ENCODE measurements around the gene GART.

DNA sequence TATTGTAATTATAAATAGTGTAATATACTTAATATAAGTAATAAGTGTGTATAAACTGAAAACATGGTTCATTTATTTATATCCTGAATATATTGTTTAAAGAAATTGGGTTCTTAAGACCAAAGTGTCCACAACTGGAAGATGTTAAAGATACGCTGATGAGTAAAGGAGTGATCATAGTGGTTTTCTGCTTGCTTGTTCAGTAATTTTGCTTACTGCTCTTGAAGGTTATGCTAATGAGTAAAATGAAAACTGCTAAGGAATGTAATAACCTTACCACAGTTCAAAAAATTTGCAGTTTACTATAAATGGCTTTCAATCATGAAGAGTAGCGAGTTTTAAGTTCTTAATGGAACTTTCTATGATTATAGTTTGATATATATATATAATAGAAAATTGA lies 24.6 kb upstream of the GART start:
- TF ChIP-seq EZH2 (IDR thresholded peaks at IDR 0.05) (no peak), POLR2AphosphoS5 (IDR thresholded peaks at IDR 0.05; ENCODE audit: borderline replicate concordance, low read depth, low read length) (no peak), FOXP2 (optimal IDR thresholded peaks at IDR 0.05; ENCODE audit: control extremely low read depth, extremely low read length, insufficient read depth) (no peak)
